ENCODE data around the gene SLC25A12.

GRCh38 chr2:171883275-171883893 is 10.7 kb downstream of the SLC25A12 start:
- TF ChIP-seq ZNF280B (CRISPR knock-in tag; IDR thresholded peaks at IDR 0.05) (no peak), RCOR1 (IDR thresholded peaks at IDR 0.05; ENCODE audit: borderline replicate concordance in 1 of 2, low read depth in 2 of 2, low read length in 2 of 2) (no peak), NFYB (IDR thresholded peaks at IDR 0.05; ENCODE audit: extremely low read depth, insufficient read length) (no peak), ZNF311 (CRISPR knock-in tag; IDR thresholded peaks at IDR 0.05) (no peak), NUFIP1 (IDR thresholded peaks at IDR 0.05; ENCODE audit: partially characterized antibody) (no peak), ZNF318 (IDR thresholded peaks at IDR 0.05; ENCODE audit: borderline replicate concordance in 1 of 2, low read depth in 1 of 2) (no peak), POLR2A (conservative IDR thresholded peaks at IDR 0.05) (no peak), CTCF (IDR thresholded peaks at IDR 0.05 in 2 of 3, conservative IDR thresholded peaks at IDR 0.05 in 1 of 3; ENCODE audit: insufficient read depth in 2 of 3, low read depth in 1 of 3, low read length in 3 of 3) (no peak), TCFL5 (CRISPR knock-in tag; conservative IDR thresholded peaks at IDR 0.05) (no peak), GTF2A2 (tag; IDR thresholded peaks at IDR 0.05) (no peak), FOXP1 (CRISPR knock-in tag; IDR thresholded peaks at IDR 0.05) (no peak), EP300 (IDR thresholded peaks at IDR 0.05; ENCODE audit: low read length) (no peak), CREB3 (tag; conservative IDR thresholded peaks at IDR 0.05; ENCODE audit: low read depth) (no peak), MXI1 (IDR thresholded peaks at IDR 0.05; ENCODE audit: low read depth, low read length) (no peak)

Data from K562 (cell line).